Dermis lymphatic vessel endothelial cell (primary cell): ENCODE measurements around the gene OR6A2. TPM values are rescaled to one million over a fixed set of nuclear protein-coding genes. Genes with fewer than 3 reads are reported as not detected.

Experiments
- total RNA-seq: library from RNA; depleted of rRNA; stranded (reverse); fragments of >200 nt; gene quantifications from 2 replicates; pipeline ENCODE4 v1.2.1, GENCODE V29; 2014

OR6A2 gene
- under 0.01 TPM in 1 of 2 replicates, not detected in the other for total RNA-seq

GRCh38 chr11:6799402-6799801 is at the start of gene OR6A2:
TSS of gene OR6A2 (minus strand) at chr11:6799689. CDS start at chr11:6795708, 3,981 bp downstream.

GRCh38 chr11:6845383-6845782 is 45.9 kb upstream of the OR6A2 start, which contains the start of gene OR10A5:
TSS of gene OR10A5 (plus strand) at chr11:6845683. CDS start at chr11:6845683, 0 bp downstream.

GRCh38 chr11:6782720-6783119 is 16.8 kb downstream of the OR6A2 start, which contains the start of gene OR2AG1:
TSS of gene OR2AG1 (plus strand) at chr11:6783020. CDS start at chr11:6785038, 2,018 bp downstream.

GRCh38 chr11:6771926-6772893 is 27.3 kb downstream of the OR6A2 start, which contains the start of gene OR2AG2:
TSS of gene OR2AG2 (minus strand) at chr11:6771976. CDS start at chr11:6768957, 3,019 bp downstream.

Other genes starting within 250 kb of the OR6A2 start
- 8.5 and 11.8 TPM in 2 replicates for gene RRP8, start 196.1 kb downstream of the OR6A2 start, total RNA-seq
- gene ILK, start 195.9 kb downstream of the OR6A2 start, total RNA-seq, result 118 and 125 TPM in 2 replicates
- gene TAF10, start 187.5 kb downstream of the OR6A2 start, total RNA-seq, result 16.8 and 26.7 TPM in 2 replicates
- gene TPP1, start 180.3 kb downstream of the OR6A2 start, total RNA-seq, result 76.7 and 99.4 TPM in 2 replicates
- 33.4 and 45.6 TPM in 2 replicates for gene DCHS1, start 143.9 kb downstream of the OR6A2 start, total RNA-seq
- gene MRPL17, start 116.3 kb downstream of the OR6A2 start, total RNA-seq, result 38.6 and 42.4 TPM in 2 replicates
- not detected in 2 replicates for gene OR2AG2, start 27.7 kb downstream of the OR6A2 start, total RNA-seq
- gene OR2AG1, start 16.7 kb downstream of the OR6A2 start, total RNA-seq, result not detected in 2 replicates
- not detected in 2 replicates for gene OR10A5, start 46.0 kb upstream of the OR6A2 start, total RNA-seq
- not detected in 2 replicates for gene OR10A2, start 63.4 kb upstream of the OR6A2 start, total RNA-seq
- gene OR10A4, start 76.9 kb upstream of the OR6A2 start, total RNA-seq, result not detected in 2 replicates
- not detected in 2 replicates for gene OR2D2, start 92.8 kb upstream of the OR6A2 start, total RNA-seq
- gene OR2D3, start 121.3 kb upstream of the OR6A2 start, total RNA-seq, result not detected in 2 replicates
- 0.33 and 0.69 TPM in 2 replicates for gene ZNF215, start 126.7 kb upstream of the OR6A2 start, total RNA-seq
- gene ZNF214, start 220.7 kb upstream of the OR6A2 start, total RNA-seq, result under 0.01 and 0.26 TPM in 2 replicates
- gene NLRP14, start 220.8 kb upstream of the OR6A2 start, total RNA-seq, result not detected in 2 replicates